IPS-18a (cell line): ENCODE measurements around the gene TTC29.
"Not testable (repeated sequence)": the region's sequence is repeated elsewhere in the genome, so short reads cannot be mapped to it uniquely, and the experiment has no call there.

Experiments
- H3K27ac ChIP-seq: one replicate; pipeline ENCODE4 v1.5.1; 2013; ENCODE audit warnings: low read length
- H3K27me3 ChIP-seq: one replicate; pipeline ENCODE4 v1.6.1; 2013; ENCODE audit warnings: mild to moderate bottlenecking, low read length; ENCODE audit not compliant: control insufficient read depth, insufficient read depth
- H3K36me3 ChIP-seq: one replicate; pipeline ENCODE4 v1.6.1; 2013; ENCODE audit warnings: low read depth, low read length; ENCODE audit not compliant: control insufficient read depth
- H3K4me1 ChIP-seq: one replicate; pipeline ENCODE4 v1.6.1; 2013; ENCODE audit warnings: low read depth, low read length; ENCODE audit not compliant: control insufficient read depth
- H3K4me3 ChIP-seq: one replicate; pipeline ENCODE4 v1.5.1; 2013; ENCODE audit warnings: low read length
- H3K9ac ChIP-seq: one replicate; pipeline ENCODE4 v1.6.1; 2013; ENCODE audit warnings: mild to moderate bottlenecking, low read length, moderate library complexity
- H3K9me3 ChIP-seq: one replicate; pipeline ENCODE4 v1.6.1; 2013; ENCODE audit warnings: low read depth, low read length; ENCODE audit not compliant: control insufficient read depth

TTC29 gene

GRCh38 chr4:146795711-146796110 lies 150.0 kb downstream of the TTC29 start:
- H3K4me1 ChIP-seq: no peaks in the 10 kb centered on the region
- no peak overlapping the region for H3K4me3 ChIP-seq
- no peaks in the 10 kb centered on the region for H3K36me3 ChIP-seq
- no peaks in the 10 kb centered on the region for H3K27me3 ChIP-seq
- H3K27ac ChIP-seq: no peak overlapping the region
- no peak overlapping the region for H3K9ac ChIP-seq
- H3K9me3 ChIP-seq: no peaks in the 10 kb centered on the region

DNA sequence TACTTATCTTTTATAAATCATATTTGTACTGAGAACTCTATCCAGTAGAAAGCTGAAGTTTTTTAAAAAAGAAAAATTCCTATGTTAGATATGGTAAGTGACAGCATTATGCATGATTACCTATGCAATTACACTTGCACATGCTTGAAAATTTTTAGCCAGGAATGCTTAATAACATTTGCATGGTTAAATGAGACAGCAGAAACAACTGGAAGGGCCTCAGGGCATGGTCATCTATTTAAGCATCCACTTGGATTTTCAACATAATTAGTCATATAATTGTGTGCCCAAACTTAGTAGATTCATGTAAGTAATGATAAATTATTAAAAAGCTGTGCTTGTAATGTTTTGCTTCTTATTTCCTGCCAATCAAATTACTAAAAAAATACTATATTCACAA lies 151.9 kb downstream of the TTC29 start:
- H3K9ac ChIP-seq: no peak overlapping the region
- no peaks in the 10 kb centered on the region for H3K9me3 ChIP-seq
- no peaks in the 10 kb centered on the region for H3K4me1 ChIP-seq

DNA sequence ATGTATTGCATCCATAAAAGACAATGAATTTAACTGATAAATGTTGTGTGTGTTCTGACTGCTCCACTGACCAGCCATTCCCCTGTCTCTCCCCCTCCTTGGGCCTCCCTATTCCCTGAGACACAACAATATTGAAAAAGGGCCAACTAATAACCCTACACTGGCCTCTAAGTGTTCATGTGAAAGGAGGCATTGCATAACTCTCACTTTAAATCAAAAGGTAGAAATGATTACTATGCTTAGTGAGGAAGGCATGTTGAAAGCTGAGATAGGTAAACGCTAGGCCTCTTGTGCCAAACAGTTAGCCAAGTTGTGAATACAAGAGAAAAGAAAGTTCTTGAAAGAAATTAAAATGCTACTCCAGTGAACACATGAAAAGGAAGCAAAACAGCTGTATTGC lies 154.2 kb downstream of the TTC29 start:
- H3K36me3 ChIP-seq: no peaks in the 10 kb centered on the region
- H3K4me3 ChIP-seq: no peak overlapping the region

More for the DNA sequence above, 151.9 kb downstream of the TTC29 start:
- no peaks in the 10 kb centered on the region for H3K36me3 ChIP-seq
- no peak overlapping the region for H3K27ac ChIP-seq
- no peaks in the 10 kb centered on the region for H3K27me3 ChIP-seq
- H3K4me3 ChIP-seq: no peak overlapping the region

GRCh38 chr4:146790515-146790914 lies 155.1 kb downstream of the TTC29 start:
- Histone ChIP-seq H3K9me3 (no peaks in the 10 kb centered on the region), H3K9ac (no peak overlapping the region), H3K36me3 (no peaks in the 10 kb centered on the region), H3K4me1 (no peaks in the 10 kb centered on the region), H3K27me3 (no peaks in the 10 kb centered on the region), H3K4me3 (no peak overlapping the region), H3K27ac (no peak overlapping the region)

More for the DNA sequence above, 154.2 kb downstream of the TTC29 start:
- no peaks in the 10 kb centered on the region for H3K27me3 ChIP-seq
- H3K9me3 ChIP-seq: no peaks in the 10 kb centered on the region
- H3K27ac ChIP-seq: no peak overlapping the region
- no peak overlapping the region for H3K9ac ChIP-seq
- H3K4me1 ChIP-seq: no peaks in the 10 kb centered on the region

GRCh38 chr4:146787731-146788130 lies 157.9 kb downstream of the TTC29 start:
- Histone ChIP-seq H3K36me3 (no peaks in the 10 kb centered on the region), H3K4me3 (no peak overlapping the region), H3K9me3 (no peaks in the 10 kb centered on the region), H3K27me3 (no peaks in the 10 kb centered on the region), H3K27ac (no peak overlapping the region), H3K9ac (no peak overlapping the region), H3K4me1 (no peaks in the 10 kb centered on the region)

- no peak overlapping the region for H3K9ac ChIP-seq
- no peaks in the 10 kb centered on the region for H3K27me3 ChIP-seq
- no peaks in the 10 kb centered on the region for H3K36me3 ChIP-seq
- no peak overlapping the region for H3K27ac ChIP-seq
- no peaks in the 10 kb centered on the region for H3K9me3 ChIP-seq
- H3K4me3 ChIP-seq: no peak overlapping the region
- H3K4me1 ChIP-seq: no peaks in the 10 kb centered on the region
These were observed 169.0 kb downstream of the TTC29 start for GRCh38 chr4:146776691-146777090.

DNA sequence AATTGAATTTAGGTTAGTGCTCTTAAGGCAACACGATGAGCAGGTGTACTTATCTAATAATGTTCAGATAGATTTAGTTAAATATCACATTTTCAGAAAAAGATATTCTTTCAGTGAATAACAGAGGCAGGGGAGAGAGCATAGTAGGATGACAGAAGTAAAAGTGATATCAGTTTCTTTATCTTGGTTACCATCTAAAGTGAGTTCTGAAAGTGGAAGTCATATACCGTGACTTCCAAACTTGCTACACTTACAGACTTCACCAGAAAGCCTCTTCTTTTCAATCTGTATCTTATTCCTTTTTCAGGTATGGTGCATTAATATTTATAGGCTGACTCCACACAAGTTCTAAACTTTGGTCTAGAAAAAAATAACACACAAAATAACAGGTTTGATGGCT lies 182.1 kb downstream of the TTC29 start:
- Histone ChIP-seq H3K9ac (no peak overlapping the region), H3K9me3 (no peaks in the 10 kb centered on the region), H3K4me1 (no peaks in the 10 kb centered on the region), H3K4me3 (no peak overlapping the region), H3K27me3 (no peaks in the 10 kb centered on the region), H3K36me3 (no peaks in the 10 kb centered on the region), H3K27ac (no peak overlapping the region)

DNA sequence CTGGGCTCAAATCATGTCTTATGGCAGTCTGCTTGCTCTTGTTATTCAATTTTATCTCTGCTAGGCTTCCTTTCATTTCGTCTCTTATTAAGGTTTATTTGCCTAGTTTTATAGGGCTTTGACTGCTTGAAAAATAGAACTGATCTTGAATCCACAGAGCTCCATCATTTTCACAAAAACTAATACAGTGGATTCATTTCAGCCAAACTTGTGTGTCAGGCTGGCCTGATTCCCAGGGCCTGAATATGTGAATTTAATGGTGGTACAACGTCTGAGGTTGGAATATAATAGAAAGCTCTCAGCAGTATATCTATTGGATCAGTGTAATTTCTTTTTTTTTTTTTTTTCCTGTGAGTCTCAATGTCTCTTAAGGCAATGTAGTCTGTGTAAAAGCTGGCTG lies 183.6 kb downstream of the TTC29 start:
- Histone ChIP-seq H3K4me3 (no peak overlapping the region), H3K27ac (no peak overlapping the region), H3K4me1 (no peaks in the 10 kb centered on the region), H3K27me3 (no peaks in the 10 kb centered on the region), H3K9me3 (no peaks in the 10 kb centered on the region), H3K9ac (no peak overlapping the region), H3K36me3 (no peaks in the 10 kb centered on the region)

GRCh38 chr4:146742416-146742815 lies 203.2 kb downstream of the TTC29 start:
- no peaks in the 10 kb centered on the region for H3K36me3 ChIP-seq

GRCh38 chr4:146739182-146739581 lies 206.5 kb downstream of the TTC29 start:
- H3K9ac ChIP-seq: no peak overlapping the region
- H3K27me3 ChIP-seq: no peaks in the 10 kb centered on the region
- H3K27ac ChIP-seq: no peak overlapping the region
- no peaks in the 10 kb centered on the region for H3K4me1 ChIP-seq
- no peaks in the 10 kb centered on the region for H3K9me3 ChIP-seq
- H3K36me3 ChIP-seq: no peaks in the 10 kb centered on the region
- no peak overlapping the region for H3K4me3 ChIP-seq

More at GRCh38 chr4:146742416-146742815, 203.2 kb downstream of the TTC29 start:
- H3K9me3 ChIP-seq: no peaks in the 10 kb centered on the region
- H3K9ac ChIP-seq: no peak overlapping the region
- no peak overlapping the region for H3K4me3 ChIP-seq
- no peaks in the 10 kb centered on the region for H3K4me1 ChIP-seq
- no peak overlapping the region for H3K27ac ChIP-seq
- H3K27me3 ChIP-seq: no peaks in the 10 kb centered on the region

- not testable (repeated sequence) for H3K9me3 ChIP-seq, H3K9ac ChIP-seq, H3K4me1 ChIP-seq, H3K27ac ChIP-seq, H3K4me3 ChIP-seq, H3K36me3 ChIP-seq, H3K27me3 ChIP-seq
These were observed 222.1 kb downstream of the TTC29 start for GRCh38 chr4:146723519-146723918.

- Histone ChIP-seq H3K27ac (no peak overlapping the region), H3K36me3 (no peaks in the 10 kb centered on the region), H3K4me1 (no peaks in the 10 kb centered on the region), H3K9ac (no peak overlapping the region), H3K27me3 (no peaks in the 10 kb centered on the region), H3K9me3 (no peaks in the 10 kb centered on the region), H3K4me3 (no peak overlapping the region)
These were observed 235.7 kb downstream of the TTC29 start for GRCh38 chr4:146709956-146710355.
